GM21737 (cell line): ENCODE data around the gene BRIP1.
"Not testable (repeated sequence)": the region's sequence is repeated elsewhere in the genome, so short reads cannot be mapped to it uniquely, and the experiment has no call there.

Experiments
- ATAC-seq: cut with Tn5 transposase; IDR thresholded peaks from one replicate; pipeline ENCODE4 v1.9.1; 2021; ENCODE audit warnings: mild to moderate bottlenecking, moderate library complexity; ENCODE audit not compliant: unreplicated experiment

Gene BRIP1

GRCh38 chr17:61733021-61733420, 130.3 kb downstream of the BRIP1 start:
- no peak for ATAC-seq

GRCh38 chr17:61732169-61732568, 131.2 kb downstream of the BRIP1 start:
- no peak for ATAC-seq

- no peak for ATAC-seq
Measured at GRCh38 chr17:61731330-61731729, 132.0 kb downstream of the BRIP1 start.

- ATAC-seq, result no peak
Measured at GRCh38 chr17:61729690-61730268, 133.5 kb downstream of the BRIP1 start.

GRCh38 chr17:61728297-61728836, 135.0 kb downstream of the BRIP1 start:
- no peak for ATAC-seq

GRCh38 chr17:61727798-61728197, 135.5 kb downstream of the BRIP1 start:
- not testable (repeated sequence) for ATAC-seq

GRCh38 chr17:61726977-61727376, 136.4 kb downstream of the BRIP1 start:
- no peak for ATAC-seq

GRCh38 chr17:61724777-61725176, 138.6 kb downstream of the BRIP1 start:
- ATAC-seq, result no peak

- ATAC-seq, result no peak
Measured at GRCh38 chr17:61723914-61724313, 139.4 kb downstream of the BRIP1 start.

- no peak for ATAC-seq
Measured at GRCh38 chr17:61723183-61723582, 140.1 kb downstream of the BRIP1 start.

- no peak for ATAC-seq
Measured at GRCh38 chr17:61722398-61722797, 140.9 kb downstream of the BRIP1 start.

GRCh38 chr17:61720016-61720795, 143.1 kb downstream of the BRIP1 start:
- ATAC-seq, result no peak

GRCh38 chr17:61719220-61719619, 144.1 kb downstream of the BRIP1 start:
- ATAC-seq, result not testable (repeated sequence)

GRCh38 chr17:61718022-61718421, 145.3 kb downstream of the BRIP1 start:
- no peak for ATAC-seq

- no peak for ATAC-seq
Measured at GRCh38 chr17:61717352-61717751, 146.0 kb downstream of the BRIP1 start.

GRCh38 chr17:61716225-61716829, 147.0 kb downstream of the BRIP1 start:
- no peak for ATAC-seq

GRCh38 chr17:61715348-61715747, 148.0 kb downstream of the BRIP1 start:
- no peak for ATAC-seq

- ATAC-seq, result no peak
Measured at GRCh38 chr17:61714300-61714699, 149.0 kb downstream of the BRIP1 start.

- ATAC-seq, result no peak
Measured at GRCh38 chr17:61713035-61713434, 150.3 kb downstream of the BRIP1 start.

- ATAC-seq, result no peak
Measured at GRCh38 chr17:61710546-61710945, 152.8 kb downstream of the BRIP1 start.

- no peak for ATAC-seq
Measured at GRCh38 chr17:61709567-61709966, 153.8 kb downstream of the BRIP1 start.

- no peak for ATAC-seq
Measured at GRCh38 chr17:61704935-61705449, 158.3 kb downstream of the BRIP1 start.
